Muscle of leg (tissue), 11 donors: ENCODE measurements around the gene NKIRAS1. TPM values are rescaled to one million over a fixed set of nuclear protein-coding genes. Genes with fewer than 3 reads are reported as not detected.
"Not testable (repeated sequence)": the region's sequence is repeated elsewhere in the genome, so short reads cannot be mapped to it uniquely, and the experiment has no call there.

ENCODE experiments used
- DNase-seq: peaks from one replicate; pipeline ENCODE4 v3.0.0; 2013
- H3K27ac ChIP-seq: one replicate; pipeline ENCODE4 v1.5.1; 2013; ENCODE audit warnings: mild to moderate bottlenecking, low read length, control low read depth
- H3K27me3 ChIP-seq: one replicate; pipeline ENCODE4 v1.6.1; 2013; ENCODE audit warnings: low read length; ENCODE audit not compliant: control insufficient read depth, insufficient read depth
- H3K36me3 ChIP-seq: one replicate; pipeline ENCODE4 v1.6.1; 2013; ENCODE audit warnings: low read length; ENCODE audit not compliant: control insufficient read depth, insufficient read depth
- H3K4me1 ChIP-seq: one replicate; pipeline ENCODE4 v1.6.1; 2013; ENCODE audit warnings: low read length; ENCODE audit not compliant: control insufficient read depth, insufficient read depth
- H3K4me3 ChIP-seq: one replicate; pipeline ENCODE4 v1.5.1; 2013; ENCODE audit warnings: low read length, control low read depth
- H3K9me3 ChIP-seq: replicated peaks from 2 replicates; pipeline ENCODE4 v1.6.1; 2013; ENCODE audit warnings: low read depth, low read length; ENCODE audit not compliant: control insufficient read depth
- WGBS: methylation state at CpG from one replicate; pipeline ENCODE4 v1.1.5; 2013; ENCODE audit warnings: missing lambda C conversion rate; ENCODE audit not compliant: insufficient coverage; 5-methylcytosine and 5-hydroxymethylcytosine counted together
- polyA plus RNA-seq, 8 donors: library from polyadenylated mRNA; unstranded; fragments of 120-200 nt; gene quantifications; one replicate each; pipeline versions ENCODE4 v1.2.1 to v1.2.3, GENCODE V29; 2013; ENCODE audit warnings: inconsistent platforms in 1 of 8, low replicate concordance in 1 of 8; ENCODE audit not compliant: insufficient read length in 8 of 8, insufficient read depth in 1 of 8
- total RNA-seq: library from RNA; stranded (reverse); fragments of 120-200 nt; gene quantifications from one replicate; pipeline ENCODE4 v1.2.4, GENCODE V29; 2013

The NKIRAS1 gene
- total and polyA plus RNA-seq, 9 donors, result 10.7 to 14.5 (median 13.0) TPM

- no CpG with 5 or more reads among the region's 2 CpGs for WGBS
- no peak for DNase-seq
- Histone ChIP-seq H3K27me3 (no peaks in the 10 kb centered on the region), H3K4me1 (no peaks in the 10 kb centered on the region), H3K4me3 (no peak overlapping the region), H3K27ac (no peak overlapping the region), H3K36me3 (peaks cover 27% of the 10 kb centered on the region), H3K9me3 (no peaks in the 10 kb centered on the region)
These were observed 7.0 kb upstream of the NKIRAS1 start for GRCh38 chr3:23923786-23924185.

- Histone ChIP-seq H3K27me3 (no peaks in the 10 kb centered on the region), H3K27ac (no peak overlapping the region), H3K4me3 (no peak overlapping the region), H3K9me3 (no peaks in the 10 kb centered on the region), H3K36me3 (peaks cover 30% of the 10 kb centered on the region), H3K4me1 (no peaks in the 10 kb centered on the region)
- DNase-seq, result no peak
- WGBS, result 86% methylated on average over 1 of the region's 3 CpGs
These were observed 4.3 kb upstream of the NKIRAS1 start for GRCh38 chr3:23921052-23921511.

GRCh38 chr3:23920151-23920655 is 3.4 kb upstream of the NKIRAS1 start:
- Histone ChIP-seq H3K36me3 (peaks cover 30% of the 10 kb centered on the region), H3K4me3 (no peak overlapping the region), H3K4me1 (peaks cover 4% of the 10 kb centered on the region)

GRCh38 chr3:23919628-23920027 is 2.8 kb upstream of the NKIRAS1 start:
- Histone ChIP-seq H3K9me3 (no peaks in the 10 kb centered on the region), H3K4me3 (no peak overlapping the region), H3K36me3 (peaks cover 30% of the 10 kb centered on the region), H3K4me1 (peaks cover 4% of the 10 kb centered on the region), H3K27ac (no peak overlapping the region), H3K27me3 (no peaks in the 10 kb centered on the region)
- DNase-seq, result no peak
- no CpG with 5 or more reads among the region's 2 CpGs for WGBS

More at GRCh38 chr3:23920151-23920655, 3.4 kb upstream of the NKIRAS1 start:
- H3K9me3 ChIP-seq, result no peaks in the 10 kb centered on the region
- no peak overlapping the region for H3K27ac ChIP-seq
- DNase-seq, result no peak
- WGBS, result 100% methylated on average over 1 of the region's 5 CpGs
- H3K27me3 ChIP-seq, result no peaks in the 10 kb centered on the region

- not testable (repeated sequence) for H3K4me1 ChIP-seq, H3K27me3 ChIP-seq, H3K9me3 ChIP-seq, DNase-seq
- Histone ChIP-seq H3K4me3 (peak overlapping the region; percentile 89), H3K27ac (peak overlapping the region; percentile 91), H3K36me3 (peaks cover 30% of the 10 kb centered on the region)
- 20% methylated on average over 1 of the region's 12 CpGs for WGBS
These were observed 1.5 kb upstream of the NKIRAS1 start for GRCh38 chr3:23918331-23918730.

GRCh38 chr3:23917679-23918303 is 1.0 kb upstream of the NKIRAS1 start:
- H3K27me3 ChIP-seq, H3K4me1 ChIP-seq, H3K9me3 ChIP-seq: not testable (repeated sequence)
- Histone ChIP-seq H3K4me3 (peak overlapping the region; percentile 89), H3K36me3 (peaks cover 29% of the 10 kb centered on the region), H3K27ac (peak overlapping the region; percentile 91)
- DNase-seq, result peak; percentile 77
- 0% methylated on average over 10 of the region's 21 CpGs for WGBS

- DNase-seq, result no peak
- H3K4me1 ChIP-seq, result peaks cover 4% of the 10 kb centered on the region
These were observed 471 bp downstream of the NKIRAS1 start for GRCh38 chr3:23916152-23916885.

GRCh38 chr3:23915537-23916108 is 1.2 kb downstream of the NKIRAS1 start:
- Histone ChIP-seq H3K4me1 (peaks cover 4% of the 10 kb centered on the region), H3K27me3 (no peaks in the 10 kb centered on the region), H3K4me3 (no peak overlapping the region), H3K36me3 (peaks cover 16% of the 10 kb centered on the region), H3K27ac (no peak overlapping the region), H3K9me3 (no peaks in the 10 kb centered on the region)
- 54% methylated on average over 5 of the region's 7 CpGs for WGBS
- no peak for DNase-seq

More at GRCh38 chr3:23916152-23916885, 471 bp downstream of the NKIRAS1 start:
- peaks cover 20% of the 10 kb centered on the region for H3K36me3 ChIP-seq
- peak overlapping the region; percentile 91 for H3K27ac ChIP-seq
- no peaks in the 10 kb centered on the region for H3K9me3 ChIP-seq
- H3K27me3 ChIP-seq, result no peaks in the 10 kb centered on the region
- H3K4me3 ChIP-seq, result peak overlapping the region; percentile 89
- under 1% methylated on average over 43 of the region's 48 CpGs for WGBS

- H3K9me3 ChIP-seq, result no peaks in the 10 kb centered on the region
- no CpG with 5 or more reads among the region's 3 CpGs for WGBS
These were observed 2.7 kb downstream of the NKIRAS1 start for GRCh38 chr3:23913873-23914743.

More at GRCh38 chr3:23913873-23914743, 2.7 kb downstream of the NKIRAS1 start:
- Histone ChIP-seq H3K27ac (no peak overlapping the region), H3K4me1 (peaks cover 4% of the 10 kb centered on the region), H3K36me3 (peaks cover 9% of the 10 kb centered on the region), H3K4me3 (no peak overlapping the region), H3K27me3 (no peaks in the 10 kb centered on the region)
- no peak for DNase-seq
